Measurements from ENCODE around the gene RETREG2. TPM values are rescaled to one million over a fixed set of nuclear protein-coding genes. Genes with fewer than 3 reads are reported as not detected.
"Not testable (repeated sequence)": the region's sequence is repeated elsewhere in the genome, so short reads cannot be mapped to it uniquely, and the experiment has no call there.

The RETREG2 gene
- total RNA-seq, 2 experiments from 2014 or later = 60.3 to 67.9 TPM

DNA sequence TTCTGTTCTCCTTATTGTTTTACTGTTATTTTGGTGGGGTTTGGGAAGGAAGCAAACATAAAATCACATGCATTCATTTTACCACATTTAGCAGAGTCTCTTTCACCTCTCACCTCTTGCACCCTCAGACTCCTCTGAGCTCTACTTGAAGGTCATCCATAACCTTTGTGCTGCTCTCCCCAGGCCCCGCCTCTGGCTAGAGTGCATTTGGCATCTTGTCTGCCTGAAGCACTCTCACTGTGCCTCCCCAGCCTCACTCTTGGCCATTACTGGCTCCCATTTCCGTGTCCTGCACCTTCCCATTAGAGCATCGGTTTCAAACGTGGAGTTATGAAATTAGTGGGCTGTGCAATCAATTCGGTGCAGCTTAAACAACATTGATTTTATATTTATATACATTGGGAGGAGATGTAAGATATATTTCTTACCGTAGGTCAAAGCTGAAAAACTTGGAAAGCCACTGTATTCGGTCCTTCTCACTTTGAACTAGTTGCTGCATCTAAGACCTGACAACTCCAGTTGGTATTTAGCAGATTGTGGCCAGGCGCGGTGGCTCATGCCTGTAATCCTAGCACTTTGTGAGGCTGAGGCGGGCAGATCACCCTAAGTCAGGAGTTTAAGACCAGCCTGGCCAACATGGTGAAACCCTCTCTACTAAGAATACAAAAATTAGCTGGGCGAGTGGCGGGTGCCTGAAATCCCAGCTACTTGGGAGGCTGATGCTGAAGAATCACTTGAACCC, 21.6 kb downstream of the RETREG2 start:
- peaks cover 2% of the 10 kb centered on the region for H3K36me3 Mint-ChIP-seq
- CTCF ChIA-PET = interaction anchor here (0.7 to 1.7 kb wide), 2 partner anchors 95 kb away, joined by 3 to 6 read pairs; no protein-coding TSS in a partner anchor
- POLR2A ChIA-PET = interaction anchor here (0.8 kb wide), 1 partner anchor 96 kb away, joined by 3 read pairs; no protein-coding TSS in a partner anchor
- no peak for DNase-seq
- peaks cover 4% of the 10 kb centered on the region for H3K9me3 Mint-ChIP-seq
- intact Hi-C loops (cut with micrococcal nuclease) = no loop called here
- H3K4me1 Mint-ChIP-seq (ENCODE audit: low read depth) = no peaks in the 10 kb centered on the region
- peaks cover 5% of the 10 kb centered on the region for H3K27me3 Mint-ChIP-seq
- no peak overlapping the region for H3K4me3 Mint-ChIP-seq
- H3K27ac Mint-ChIP-seq = no peak overlapping the region

DNA sequence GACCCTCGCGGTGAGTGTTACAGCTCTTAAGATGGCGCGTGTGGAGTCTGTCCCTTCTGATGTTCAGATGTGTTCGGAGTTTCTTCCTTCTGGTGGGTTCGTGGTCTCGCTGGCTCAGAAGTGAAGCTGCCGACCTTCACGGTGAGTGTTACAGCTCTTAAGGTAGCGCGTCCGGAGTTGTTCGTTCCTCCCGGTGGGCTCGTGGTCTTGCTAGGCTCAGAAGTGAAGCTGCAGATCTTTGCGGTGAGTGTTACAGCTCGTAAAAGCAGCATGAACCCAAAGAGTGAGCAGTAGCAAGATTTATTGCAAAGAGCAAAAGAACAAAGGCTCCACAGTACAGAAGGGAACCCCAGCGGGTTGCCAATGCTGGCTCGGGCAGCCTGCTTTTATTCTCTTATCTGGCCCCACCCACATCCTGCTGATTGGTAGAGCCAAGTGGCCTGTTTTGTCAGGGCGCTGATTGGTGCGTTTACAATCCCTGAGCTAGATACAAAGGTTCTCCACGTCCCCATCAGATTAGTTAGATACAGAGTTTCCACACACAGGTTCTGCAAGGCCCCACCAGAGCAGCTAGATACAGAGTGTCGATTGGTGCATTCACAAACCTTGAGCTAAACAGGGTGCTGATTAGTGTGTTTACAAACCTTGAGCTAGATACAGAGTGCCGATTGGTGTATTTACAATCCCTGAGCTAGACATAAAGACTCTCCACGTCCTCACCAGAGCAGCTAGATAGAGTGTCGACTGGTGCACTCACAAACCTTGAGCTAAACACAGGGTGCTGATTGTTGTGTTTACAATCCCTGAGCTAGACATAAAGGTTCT, 22.6 kb downstream of the RETREG2 start:
- peak; percentile 33 for DNase-seq
- intact Hi-C loops (cut with micrococcal nuclease) = not testable (repeated sequence)

DNA sequence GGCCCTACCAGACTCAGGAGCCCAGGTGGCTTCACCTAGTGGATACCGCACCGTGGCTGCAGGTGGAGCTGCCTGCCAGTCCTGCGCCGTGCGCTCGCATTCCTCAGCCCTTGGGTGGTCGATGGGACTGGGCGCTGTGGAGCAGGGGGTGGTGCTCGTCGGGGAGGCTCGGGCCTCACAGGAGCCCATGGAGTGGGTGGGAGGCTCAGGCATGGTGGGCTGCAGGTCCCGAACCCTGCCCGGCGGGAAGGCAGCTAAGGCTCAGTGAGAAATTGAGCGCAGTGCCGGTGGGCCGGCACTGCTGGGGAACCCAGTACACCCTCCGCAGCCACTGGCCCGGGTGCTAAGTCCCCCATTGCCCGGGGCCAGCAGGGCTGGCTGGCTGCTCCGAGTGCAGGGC, 23.3 kb downstream of the RETREG2 start:
- H3K27ac Mint-ChIP-seq; DNase-seq; H3K4me1 Mint-ChIP-seq (ENCODE audit: low read depth); H3K4me3 Mint-ChIP-seq; POLR2A ChIA-PET; H3K36me3 Mint-ChIP-seq; H3K9me3 Mint-ChIP-seq; H3K27me3 Mint-ChIP-seq; intact Hi-C loops (cut with micrococcal nuclease): not testable (repeated sequence)
- CTCF ChIA-PET = interaction anchor here (1.7 to 1.8 kb wide), 2 partner anchors 30 to 93 kb away, joined by 6 to 7 read pairs; no protein-coding TSS in a partner anchor

More for the DNA sequence above, 22.6 kb downstream of the RETREG2 start:
- ChIA-PET POLR2A (interaction anchor here (0.8 to 1.0 kb wide), 2 partner anchors 25 to 94 kb away, joined by 3 to 4 read pairs; no protein-coding TSS in a partner anchor), CTCF (interaction anchor here (1.7 to 1.8 kb wide), 2 partner anchors 30 to 94 kb away, joined by 6 to 7 read pairs; no protein-coding TSS in a partner anchor)
- Mint-ChIP-seq H3K27ac (peak overlapping the region; percentile 75), H3K4me3 (peak overlapping the region; percentile 59)
- H3K27me3 Mint-ChIP-seq; H3K4me1 Mint-ChIP-seq (ENCODE audit: low read depth); H3K9me3 Mint-ChIP-seq; H3K36me3 Mint-ChIP-seq: not testable (repeated sequence)

DNA sequence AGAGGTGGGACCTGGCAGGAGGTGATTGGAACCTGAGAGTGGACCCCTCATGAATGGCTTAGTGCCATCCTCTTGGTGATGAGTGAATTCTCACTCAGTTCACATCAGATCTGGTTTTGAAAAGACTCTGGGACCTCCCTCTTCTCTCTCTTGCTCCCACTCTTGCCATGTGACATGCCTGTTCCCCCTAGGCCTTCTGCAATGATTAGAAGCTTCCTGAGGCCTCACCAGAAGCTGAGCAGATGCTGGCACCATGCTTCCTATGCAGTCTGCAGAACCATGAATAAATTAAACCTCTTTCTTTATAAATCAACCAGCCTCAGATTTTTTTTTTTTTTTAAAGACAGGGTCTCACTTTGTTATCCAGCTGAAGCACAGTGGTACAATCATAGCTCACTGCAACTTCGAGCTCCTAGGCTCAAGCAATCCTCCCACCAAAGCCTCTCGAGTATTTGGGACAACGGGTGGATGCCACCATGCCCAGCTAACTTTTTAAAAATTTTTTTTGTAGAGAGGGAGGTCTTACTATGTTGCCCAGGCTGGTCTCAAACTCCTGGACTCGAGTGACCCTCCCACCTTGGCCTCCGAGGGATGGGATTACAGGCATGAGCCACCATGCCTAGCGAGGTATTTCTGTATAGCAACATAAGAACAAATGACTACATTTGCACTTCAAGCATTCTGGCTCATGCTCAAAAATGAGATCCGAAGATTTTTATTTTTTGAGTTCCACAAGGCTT, 26.5 kb downstream of the RETREG2 start:
- no peak overlapping the region for H3K27ac Mint-ChIP-seq
- H3K4me1 Mint-ChIP-seq (ENCODE audit: low read depth) = peaks cover 25% of the 10 kb centered on the region
- no peak for DNase-seq
- H3K9me3 Mint-ChIP-seq = peaks cover 5% of the 10 kb centered on the region
- POLR2A ChIA-PET = no interaction called here
- CTCF ChIA-PET = interaction anchor here (0.7 kb wide), 1 partner anchor 33 kb away, joined by 3 read pairs; no protein-coding TSS in a partner anchor
- H3K36me3 Mint-ChIP-seq = peaks cover 5% of the 10 kb centered on the region
- H3K4me3 Mint-ChIP-seq = no peak overlapping the region
- intact Hi-C loops (cut with micrococcal nuclease) = no loop called here
- no peaks in the 10 kb centered on the region for H3K27me3 Mint-ChIP-seq

DNA sequence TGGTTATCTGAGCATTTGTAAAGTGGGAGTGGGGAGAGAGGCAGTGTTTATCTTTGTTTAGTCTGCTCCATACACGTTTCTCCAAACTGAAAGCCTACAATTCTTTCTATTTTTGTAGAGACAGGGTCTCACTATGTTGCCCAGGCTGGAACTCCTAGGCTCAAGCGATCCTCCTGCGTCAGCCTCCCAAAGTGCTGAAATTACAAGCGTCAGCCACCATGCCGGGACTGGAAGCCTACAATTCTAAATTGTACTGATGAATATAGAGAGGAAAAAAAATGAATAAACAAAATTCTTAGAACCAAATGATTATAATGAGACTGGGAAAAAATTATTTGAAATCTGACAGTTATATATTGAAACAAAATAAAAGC, 27.1 kb downstream of the RETREG2 start:
- CTCF ChIA-PET = interaction anchor here (1.0 to 1.6 kb wide), 2 partner anchors 35 to 50 kb away, joined by 3 to 7 read pairs; partner anchors contain the start of gene SLC23A3
- peaks cover 5% of the 10 kb centered on the region for H3K36me3 Mint-ChIP-seq
- no peak for DNase-seq
- peak overlapping the region; percentile 94 for H3K4me3 Mint-ChIP-seq
- H3K9me3 Mint-ChIP-seq = peaks cover 5% of the 10 kb centered on the region
- H3K27ac Mint-ChIP-seq = no peak overlapping the region
- POLR2A ChIA-PET = interaction anchor here (2.0 to 2.6 kb wide), 2 partner anchors 25 to 28 kb away, joined by 16 to 26 read pairs; partner anchors contain the start of genes ANKZF1, ATG9A and CNPPD1
- intact Hi-C loops (cut with micrococcal nuclease) = no loop called here
- H3K27me3 Mint-ChIP-seq = no peaks in the 10 kb centered on the region
- peaks cover 25% of the 10 kb centered on the region for H3K4me1 Mint-ChIP-seq (ENCODE audit: low read depth)

DNA sequence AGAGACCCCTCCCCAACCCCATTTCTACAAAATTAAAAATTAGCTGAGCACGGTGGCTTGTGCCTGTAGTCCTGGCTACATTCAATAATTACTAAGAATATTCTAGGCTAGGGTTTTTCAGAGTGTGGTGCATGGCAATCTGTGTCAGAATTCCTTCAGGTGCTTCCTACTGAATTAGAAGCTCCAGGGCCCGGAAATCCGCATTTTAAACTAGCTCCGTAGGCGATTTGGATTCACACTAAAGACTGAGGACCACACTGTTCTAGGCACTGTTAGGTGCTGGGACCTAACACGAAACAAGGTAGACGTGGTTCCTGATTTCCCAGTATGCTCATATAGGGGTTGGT, 27.9 kb downstream of the RETREG2 start:
- intact Hi-C loops (cut with micrococcal nuclease) = loop anchor here (1.0 kb wide), 7 partner anchors 23 to 547 kb away; partner anchors contain the start of genes ANKZF1, ATG9A, BCS1L and DNAJB2
- Mint-ChIP-seq H3K27ac (peak overlapping the region; percentile 99), H3K27me3 (no peaks in the 10 kb centered on the region), H3K4me3 (peak overlapping the region; percentile 94), H3K4me1 (ENCODE audit: low read depth) (peaks cover 27% of the 10 kb centered on the region), H3K36me3 (peaks cover 4% of the 10 kb centered on the region), H3K9me3 (peaks cover 5% of the 10 kb centered on the region)
- ChIA-PET POLR2A (interaction anchor here (0.6 to 2.6 kb wide), 14 partner anchors 12 to 178 kb away, joined by 3 to 26 read pairs (median 4); partner anchors contain the start of genes ANKZF1, ATG9A, CNPPD1 and GLB1L), CTCF (interaction anchor here (1.0 to 3.5 kb wide), 14 partner anchors 12 to 226 kb away, joined by 3 to 22 read pairs (median 5); partner anchors contain the start of genes ANKZF1, ATG9A, CNPPD1 and GLB1L)
- DNase-seq = no peak

DNA sequence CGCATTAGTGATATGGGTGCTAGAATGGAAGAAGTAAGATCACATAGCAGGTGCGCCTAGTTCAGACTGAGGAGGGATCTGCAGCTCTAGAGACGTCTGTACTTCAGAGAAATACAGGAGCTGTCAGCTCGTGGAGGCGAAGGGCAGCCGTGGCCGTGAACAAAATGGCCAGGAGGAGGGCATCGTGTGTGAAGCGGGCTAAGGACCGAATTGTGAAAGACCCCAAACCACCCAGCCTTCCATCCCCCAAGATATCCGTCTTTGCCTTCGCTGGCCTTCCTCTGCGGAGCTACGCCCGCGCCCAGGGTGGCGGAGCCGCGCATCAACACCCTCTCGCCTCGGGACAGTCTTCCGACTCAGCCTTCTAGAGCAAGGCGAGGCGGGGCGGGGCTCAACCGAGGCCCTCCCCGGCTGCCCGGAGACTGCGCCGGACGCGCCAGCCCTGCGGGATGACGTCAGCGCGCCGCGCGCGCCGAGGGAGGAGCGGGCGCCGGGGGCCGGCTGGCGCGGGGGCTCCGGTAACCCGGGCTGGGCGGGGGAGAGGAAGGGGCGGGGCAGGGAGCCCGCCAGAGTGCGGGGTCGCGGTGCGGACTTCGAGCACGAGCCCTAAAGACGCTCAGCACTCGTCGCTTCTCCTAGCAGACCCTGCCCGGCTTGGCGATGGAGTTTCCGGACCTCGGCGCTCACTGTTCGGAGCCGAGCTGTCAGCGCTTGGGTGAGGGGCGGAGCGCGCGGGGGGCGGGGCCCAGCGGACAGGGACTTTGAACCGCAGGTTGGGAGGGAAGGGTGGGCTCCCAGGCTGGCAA, 28.5 kb downstream of the RETREG2 start, which contains the start of gene ZFAND2B:
TSS of gene ZFAND2B (plus strand) at position 455 of the 806 bp plus-strand sequence. CDS start at position 661, 206 bp downstream.
- peak within 1 kb of the TSS; percentile 99 for H3K27ac Mint-ChIP-seq
- intact Hi-C loops (cut with micrococcal nuclease) = loop anchor here (1.0 kb wide), 8 partner anchors 12 to 547 kb away; partner anchors contain the start of genes ABCB6, ANKZF1, ATG9A and BCS1L
- H3K4me1 Mint-ChIP-seq (ENCODE audit: low read depth) = peaks cover 32% of the 10 kb centered on the region
- ChIA-PET CTCF (interaction anchor here (0.7 to 3.5 kb wide), 16 partner anchors 11 to 226 kb away, joined by 3 to 22 read pairs (median 5); partner anchors contain the start of genes ANKZF1, ATG9A, CNPPD1 and GLB1L), POLR2A (interaction anchor here (0.7 to 2.6 kb wide), 13 partner anchors 11 to 88 kb away, joined by 3 to 26 read pairs (median 4); partner anchors contain the start of genes ANKZF1, ATG9A, CNPPD1 and GLB1L)
- H3K27me3 Mint-ChIP-seq = no peaks in the 10 kb centered on the region
- peak within 1 kb of the TSS; percentile 94 for H3K4me3 Mint-ChIP-seq
- H3K36me3 Mint-ChIP-seq = peaks cover 3% of the 10 kb centered on the region
- H3K9me3 Mint-ChIP-seq = peaks cover 5% of the 10 kb centered on the region
- DNase-seq = peak; percentile 95

DNA sequence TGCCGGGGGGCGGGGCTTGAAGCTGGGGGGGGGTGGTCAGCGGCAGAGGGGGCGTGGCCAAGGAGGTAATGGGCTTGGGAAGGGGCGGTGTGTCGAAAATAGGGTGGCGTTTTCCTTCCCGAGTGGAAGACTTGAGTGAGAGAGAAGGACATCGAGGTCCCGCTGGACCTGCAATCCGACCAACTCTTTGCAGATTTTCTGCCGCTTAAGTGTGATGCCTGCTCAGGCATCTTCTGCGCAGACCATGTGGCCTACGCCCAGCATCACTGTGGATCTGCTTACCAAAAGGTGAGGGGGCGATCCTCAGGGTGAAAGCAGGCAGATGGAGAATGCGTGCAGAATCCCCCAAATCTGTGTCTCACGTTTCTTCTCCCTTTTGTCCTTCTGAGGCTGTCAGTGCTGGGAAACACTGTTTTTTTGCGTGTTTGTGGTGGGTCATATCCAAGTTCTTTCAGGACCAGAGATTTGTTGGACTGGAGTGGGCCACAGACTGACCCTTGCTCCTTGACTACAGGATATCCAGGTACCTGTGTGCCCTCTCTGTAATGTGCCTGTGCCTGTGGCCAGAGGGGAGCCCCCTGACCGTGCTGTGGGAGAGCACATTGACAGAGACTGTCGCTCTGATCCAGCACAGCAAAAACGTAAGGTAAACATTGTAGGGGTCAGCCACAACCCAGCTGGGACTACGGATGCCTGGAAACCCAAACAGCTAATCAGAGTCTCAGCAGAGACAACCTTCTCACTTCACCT, 29.2 kb downstream of the RETREG2 start:
- Mint-ChIP-seq H3K27me3 (no peaks in the 10 kb centered on the region), H3K4me3 (peak overlapping the region; percentile 94), H3K27ac (peak overlapping the region; percentile 80), H3K36me3 (peaks cover 7% of the 10 kb centered on the region), H3K9me3 (peaks cover 5% of the 10 kb centered on the region), H3K4me1 (ENCODE audit: low read depth) (peaks cover 34% of the 10 kb centered on the region)
- intact Hi-C loops (cut with micrococcal nuclease) = loop anchor here (1.0 kb wide), 1 partner anchor 11 kb away; the partner anchor contains the start of gene ABCB6
- ChIA-PET POLR2A (interaction anchor here (1.4 to 2.6 kb wide), 6 partner anchors 9 to 43 kb away, joined by 3 to 26 read pairs (median 6); partner anchors contain the start of genes ANKZF1, ATG9A and CNPPD1), CTCF (interaction anchor here (1.1 to 3.5 kb wide), 7 partner anchors 11 to 88 kb away, joined by 5 to 22 read pairs (median 7); partner anchors contain the start of genes ANKZF1, ATG9A, CNPPD1 and NHEJ1)
- DNase-seq = no peak

DNA sequence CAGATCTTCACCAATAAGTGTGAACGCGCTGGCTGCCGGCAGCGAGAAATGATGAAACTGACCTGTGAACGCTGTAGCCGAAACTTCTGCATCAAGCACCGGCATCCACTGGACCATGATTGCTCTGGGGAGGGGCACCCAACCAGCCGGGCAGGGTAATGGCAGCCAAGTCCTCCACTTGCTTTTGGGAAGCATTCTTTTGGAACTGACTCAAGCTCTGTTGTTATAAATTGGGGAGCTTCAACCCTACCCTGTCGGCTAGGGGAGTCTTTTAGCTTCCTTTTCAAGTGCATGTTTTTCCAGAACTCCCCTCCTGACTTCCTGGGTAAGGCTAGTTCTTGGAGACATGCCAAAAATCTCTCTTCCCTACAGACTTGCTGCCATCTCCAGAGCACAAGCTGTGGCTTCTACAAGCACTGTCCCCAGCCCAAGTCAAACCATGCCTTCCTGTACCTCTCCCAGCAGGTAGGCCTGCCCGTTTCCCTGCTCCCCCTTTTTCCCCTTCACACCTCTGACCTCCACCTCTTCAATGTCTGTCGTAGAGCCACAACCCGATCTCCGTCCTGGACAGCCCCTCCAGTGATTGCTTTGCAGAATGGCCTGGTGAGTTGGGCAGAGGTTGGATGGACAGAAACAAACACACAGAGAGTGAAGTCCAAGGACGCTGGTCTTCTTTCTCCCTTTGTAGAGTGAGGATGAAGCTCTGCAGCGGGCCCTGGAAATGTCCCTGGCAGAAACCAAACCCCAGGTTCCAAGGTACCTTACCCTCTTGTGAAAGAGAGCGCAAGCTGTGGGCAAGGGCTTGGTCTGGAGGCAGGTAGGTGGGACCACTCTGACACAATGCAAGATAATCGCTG, 30.0 kb downstream of the RETREG2 start:
- no peaks in the 10 kb centered on the region for H3K27me3 Mint-ChIP-seq
- H3K4me3 Mint-ChIP-seq = peak overlapping the region; percentile 94
- H3K27ac Mint-ChIP-seq = peak overlapping the region; percentile 80
- CTCF ChIA-PET = interaction anchor here (1.1 to 3.5 kb wide), 5 partner anchors 29 to 228 kb away, joined by 4 to 22 read pairs (median 9); partner anchors contain the start of genes NHEJ1 and SLC23A3
- H3K9me3 Mint-ChIP-seq = peaks cover 5% of the 10 kb centered on the region
- peaks cover 35% of the 10 kb centered on the region for H3K4me1 Mint-ChIP-seq (ENCODE audit: low read depth)
- POLR2A ChIA-PET = interaction anchor here (1.8 to 2.6 kb wide), 4 partner anchors 8 to 31 kb away, joined by 4 to 26 read pairs (median 10); partner anchors contain the start of genes ABCB6, ANKZF1, ATG9A and CNPPD1
- no peak for DNase-seq
- intact Hi-C loops (cut with micrococcal nuclease) = loop anchor here (1.0 kb wide), 1 partner anchor 10 kb away; the partner anchor contains the start of gene ABCB6
- peaks cover 8% of the 10 kb centered on the region for H3K36me3 Mint-ChIP-seq

Data from activated CD4-positive, alpha-beta memory T cell treated with anti-CD3 and anti-CD28 coated beads for 36 hours (primary cell).